A172 (cell line): ENCODE results near the gene DHRSX. TPM values are rescaled to one million over a fixed set of nuclear protein-coding genes. Genes with fewer than 3 reads are reported as not detected.
"Not testable (repeated sequence)": the region's sequence is repeated elsewhere in the genome, so short reads cannot be mapped to it uniquely, and the experiment has no call there.

ENCODE experiments used
- DNase-seq: peaks from one replicate; pipeline ENCODE4 v3.0.0-alpha.2; 2015; ENCODE audit warnings: low spot score
- total RNA-seq: library from RNA; depleted of rRNA; stranded (reverse); fragments of >200 nt; shearing (Covaris generic); gene quantifications from 2 replicates; pipeline ENCODE4 v1.2.3, GENCODE V29; 2014

Gene DHRSX
- total RNA-seq, 1 experiment from 2014 or later: 47.2 TPM

GRCh38 chrX:2427147-2427546 lies 73.6 kb downstream of the DHRSX start:
- DNase-seq: no peak

DNA sequence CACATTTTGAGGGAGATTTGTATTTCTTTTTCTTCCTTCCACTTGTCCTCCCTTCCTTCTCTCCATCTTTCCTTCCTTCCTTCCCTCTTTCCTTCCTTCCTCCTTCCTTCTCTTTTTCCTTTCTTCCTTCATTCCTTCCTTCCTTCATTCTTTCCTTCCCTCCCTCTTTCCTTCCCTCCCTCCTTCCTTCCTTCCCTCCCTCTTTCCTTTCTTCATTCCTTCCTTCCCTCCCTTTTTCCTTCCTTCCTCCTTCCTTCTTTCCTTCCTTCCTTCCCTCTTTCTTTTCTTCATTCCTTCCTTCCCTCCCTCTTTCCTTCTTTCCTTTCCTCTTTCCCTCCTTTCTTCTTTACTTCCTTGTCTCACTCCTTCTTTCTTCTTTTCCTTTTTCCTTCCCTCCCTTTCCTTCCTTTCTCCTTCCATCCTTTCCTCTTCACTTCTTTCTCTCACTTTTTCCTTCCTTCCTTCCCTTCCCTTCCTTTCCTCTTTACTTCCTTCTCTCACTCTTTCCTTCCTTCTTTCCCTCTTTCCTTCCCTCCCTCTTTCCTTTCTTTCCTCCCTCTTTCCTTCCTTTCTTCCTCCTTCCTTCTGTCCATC lies 74.4 kb downstream of the DHRSX start:
- no peak for DNase-seq

DNA sequence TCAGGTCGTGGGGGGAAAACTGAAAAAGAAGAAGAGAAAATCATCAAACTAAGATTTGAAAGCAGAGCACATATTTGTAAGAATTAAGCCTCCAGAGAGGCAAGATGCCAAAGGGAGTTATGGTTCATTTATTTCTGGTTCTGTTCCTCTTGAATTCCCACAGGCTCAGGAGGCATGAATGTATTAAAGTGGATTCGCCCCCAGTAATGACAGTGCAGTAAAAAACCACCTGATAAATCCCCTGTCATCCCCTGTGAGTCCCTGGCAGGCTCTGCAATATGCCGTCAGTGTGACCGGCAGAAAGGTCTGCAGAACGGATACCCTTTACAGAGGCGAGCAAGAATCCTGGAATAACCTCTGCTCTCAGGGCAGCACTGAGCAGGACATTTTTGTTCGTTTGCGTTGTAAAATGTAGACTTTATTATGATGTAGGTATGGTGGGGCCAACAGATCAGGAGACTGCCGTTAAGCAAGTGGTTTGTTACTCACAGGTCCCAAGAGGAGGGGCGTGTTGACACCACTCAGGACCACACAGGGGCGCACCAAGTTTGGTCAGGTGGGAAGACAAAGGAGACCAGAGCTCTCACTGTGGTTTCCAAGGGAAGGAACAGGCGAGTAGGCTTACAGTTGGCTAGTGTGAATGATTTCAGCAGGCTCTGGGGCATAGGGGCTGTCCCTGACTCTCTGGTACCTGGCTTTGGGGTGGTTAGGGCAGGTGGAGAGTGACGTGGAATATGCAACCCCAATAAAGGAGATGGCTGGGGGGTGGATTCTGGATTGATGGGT lies 75.3 kb downstream of the DHRSX start:
- DNase-seq: no peak

GRCh38 chrX:2424317-2424716 lies 76.5 kb downstream of the DHRSX start:
- no peak for DNase-seq

GRCh38 chrX:2423899-2424298 lies 76.9 kb downstream of the DHRSX start:
- DNase-seq: peak; percentile 11

- peak; percentile 87 for DNase-seq
Observed at GRCh38 chrX:2423282-2423681, 77.5 kb downstream of the DHRSX start.

DNA sequence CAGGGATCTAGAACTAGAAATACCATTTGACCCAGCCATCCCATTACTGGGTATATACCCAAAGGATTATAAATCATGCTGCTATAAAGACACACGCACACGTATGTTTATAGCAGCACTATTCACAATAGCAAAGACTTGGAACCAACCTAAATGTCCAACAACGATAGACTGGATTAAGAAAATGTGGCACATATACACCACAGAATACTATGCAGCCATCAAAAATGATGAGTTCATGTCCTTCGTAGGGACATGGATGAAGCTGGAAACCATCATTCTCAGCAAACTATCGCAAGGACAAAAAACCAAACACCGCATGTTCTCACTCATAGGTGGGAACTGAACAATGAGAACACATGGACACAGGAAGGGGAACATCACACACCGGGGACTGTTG lies 81.4 kb downstream of the DHRSX start:
- DNase-seq: not testable (repeated sequence)

- no peak for DNase-seq
Observed at GRCh38 chrX:2418000-2418399, 82.8 kb downstream of the DHRSX start.

- no peak for DNase-seq
Observed at GRCh38 chrX:2416851-2417604, 83.7 kb downstream of the DHRSX start.

GRCh38 chrX:2414384-2414783 lies 86.4 kb downstream of the DHRSX start:
- DNase-seq: no peak

DNA sequence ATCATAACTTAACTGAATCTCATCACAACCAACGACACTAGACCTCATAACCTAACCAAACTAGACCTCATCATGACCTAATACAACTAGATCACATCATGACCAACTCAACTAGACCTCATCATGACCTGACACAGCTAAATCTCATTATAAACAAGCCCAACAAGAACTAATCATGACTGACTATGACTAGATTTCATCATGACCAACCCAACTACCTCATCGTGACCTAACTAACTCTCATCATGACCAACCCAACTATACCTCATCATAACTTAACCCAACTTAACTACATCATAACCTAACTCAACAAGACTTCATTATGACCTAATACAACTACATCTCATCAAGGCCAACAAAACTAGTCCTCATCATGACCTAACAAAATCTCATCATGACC lies 86.8 kb downstream of the DHRSX start:
- no peak for DNase-seq

DNA sequence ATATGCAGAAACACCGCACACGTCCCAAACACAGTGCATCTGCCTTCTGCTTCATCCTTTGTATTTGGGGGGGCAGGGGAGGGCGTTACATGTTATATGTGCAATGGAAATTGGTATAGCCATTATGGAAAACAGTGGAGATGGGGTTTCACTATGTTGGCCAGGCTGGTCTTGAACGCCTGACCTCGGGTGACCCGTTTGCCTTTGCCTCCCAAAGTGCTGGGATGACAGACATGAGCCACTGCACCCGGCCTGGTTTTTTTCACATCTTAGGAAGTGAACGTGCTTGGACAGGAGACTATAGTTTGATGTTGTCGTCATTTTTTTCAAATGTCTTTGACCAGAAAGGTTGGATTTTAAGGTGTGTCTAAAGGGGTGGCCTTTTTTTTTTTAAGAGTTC lies 88.6 kb downstream of the DHRSX start:
- DNase-seq: no peak

DNA sequence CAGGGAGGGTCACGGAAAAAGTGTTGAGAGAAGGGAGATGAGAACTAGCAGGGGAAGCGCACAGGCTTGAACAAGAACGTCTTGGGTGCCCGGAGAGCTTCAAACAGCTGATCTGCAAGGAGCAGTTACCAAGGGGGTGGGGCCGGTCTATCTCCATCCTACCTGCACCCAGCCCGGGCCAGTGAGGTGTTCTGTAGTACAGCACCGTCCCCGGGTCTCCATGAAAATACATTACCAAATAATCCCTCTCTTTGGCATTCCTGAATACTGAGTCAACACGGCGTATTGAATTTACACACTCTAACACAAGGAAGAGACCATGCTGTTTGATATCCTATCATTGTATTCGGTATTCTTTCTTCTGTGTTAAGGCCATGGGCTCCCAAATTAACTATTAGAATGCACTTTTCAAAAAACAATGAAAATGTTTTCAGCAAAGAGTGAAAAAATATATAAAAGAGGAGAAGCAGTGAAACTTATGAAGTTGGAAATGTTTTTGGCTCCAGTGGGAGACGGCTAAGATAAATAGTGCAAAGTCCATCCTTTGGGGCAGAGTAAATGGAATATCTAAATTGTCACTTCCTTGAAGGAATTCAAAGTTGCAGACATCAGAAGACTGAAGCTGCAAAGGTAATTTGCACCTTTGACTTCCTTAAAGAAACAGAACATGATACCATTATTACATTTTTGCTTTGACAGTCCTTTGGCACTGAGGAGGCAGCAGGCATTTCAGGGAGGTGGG lies 90.3 kb downstream of the DHRSX start:
- no peak for DNase-seq

DNA sequence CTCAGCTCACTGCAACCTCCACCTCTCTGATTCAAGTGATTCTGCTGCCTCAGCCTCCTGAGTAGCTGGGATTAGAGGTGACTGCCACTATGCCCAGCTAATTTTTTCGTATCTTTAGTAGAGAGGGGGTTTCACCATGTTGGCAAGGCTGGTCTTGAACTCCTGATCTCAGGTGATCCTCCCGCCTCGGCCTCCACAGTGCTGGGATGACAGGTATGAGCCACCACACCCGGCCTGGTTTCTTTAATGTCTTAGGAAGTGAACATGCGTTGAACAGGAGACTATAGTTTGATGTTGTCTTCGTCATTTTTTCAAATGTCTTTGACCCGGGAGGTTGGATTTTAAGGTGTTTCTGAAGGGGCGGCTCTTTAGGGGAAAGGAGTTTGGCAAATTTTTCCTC lies 91.0 kb downstream of the DHRSX start:
- no peak for DNase-seq

- no peak for DNase-seq
Observed at GRCh38 chrX:2408856-2409255, 91.9 kb downstream of the DHRSX start.

DNA sequence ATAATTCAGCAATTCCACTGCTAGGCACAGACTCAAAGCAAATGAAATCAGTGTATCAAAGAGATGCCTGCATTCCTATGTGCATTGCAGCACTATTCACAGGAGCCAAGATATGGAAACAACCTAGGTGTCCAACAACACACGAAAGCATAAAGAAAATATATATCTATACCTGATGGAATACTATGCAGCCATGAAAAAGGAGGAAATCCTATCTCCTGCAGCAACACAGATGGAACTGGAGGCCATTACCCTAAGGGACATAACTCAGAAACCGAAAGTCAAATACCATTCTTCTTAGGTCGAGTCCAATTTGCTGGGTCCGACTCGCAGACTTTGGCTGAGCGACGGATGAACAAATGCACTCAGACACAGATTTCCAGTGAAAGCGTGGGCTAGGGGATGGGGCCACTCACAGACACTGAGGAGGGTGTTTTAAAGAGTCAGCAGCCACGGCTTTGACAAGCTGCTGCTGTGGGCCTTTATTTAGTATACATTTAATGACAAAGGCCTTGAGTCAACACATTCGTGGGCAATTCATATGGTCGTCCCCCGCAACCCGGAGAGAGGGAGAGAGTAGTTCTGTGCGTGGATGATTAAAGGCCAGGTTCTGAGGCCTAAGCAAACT lies 93.8 kb downstream of the DHRSX start:
- DNase-seq: no peak

DNA sequence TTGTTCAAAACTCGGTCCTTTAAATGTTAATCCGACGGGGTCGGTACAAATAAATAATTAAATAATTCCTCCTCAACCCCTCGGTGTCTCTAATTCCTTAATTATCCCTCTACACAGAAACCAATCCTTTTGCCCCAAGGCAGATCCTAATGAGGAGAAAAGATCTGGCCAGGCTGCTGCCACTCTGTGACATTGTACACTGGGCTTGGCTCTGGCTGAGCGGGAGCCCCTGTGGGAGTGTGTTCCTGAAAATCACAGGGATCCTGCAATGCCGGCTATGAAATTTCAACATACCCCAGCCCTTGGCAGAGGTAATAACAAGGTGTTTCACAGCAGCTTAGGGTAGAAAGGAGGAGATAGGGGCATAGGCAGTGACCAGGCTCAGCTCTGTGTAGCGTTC lies 96.0 kb downstream of the DHRSX start:
- DNase-seq: no peak

GRCh38 chrX:2402361-2402690 lies 98.5 kb downstream of the DHRSX start:
- no peak for DNase-seq

- peak; percentile 98 for DNase-seq
Observed at GRCh38 chrX:2401590-2402360, 99.0 kb downstream of the DHRSX start.

DNA sequence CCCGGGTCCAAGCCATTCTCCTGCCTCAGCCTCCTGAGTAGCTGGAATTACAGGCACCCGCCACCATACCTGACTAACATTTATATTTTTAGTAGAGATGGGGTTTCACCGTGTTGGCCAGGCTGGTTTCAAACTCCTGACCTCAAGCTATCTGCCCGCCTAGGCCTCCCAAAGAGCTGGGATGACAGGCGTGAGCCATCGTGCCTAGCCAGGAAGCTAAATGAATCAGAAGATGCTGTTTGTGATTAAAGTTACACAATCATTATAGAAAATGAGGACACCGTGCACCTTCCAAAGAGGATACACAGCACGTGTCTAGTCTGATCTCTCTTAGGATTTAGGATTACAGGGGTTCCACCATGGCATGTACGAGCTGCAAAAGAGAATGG lies 99.6 kb downstream of the DHRSX start:
- no peak for DNase-seq

GRCh38 chrX:2398064-2398656 lies 102.6 kb downstream of the DHRSX start:
- DNase-seq: peak; percentile 64
